Cardiac fibroblast (primary cell): Measurements from ENCODE around the gene TBX6.
"Not testable (repeated sequence)": the region's sequence is repeated elsewhere in the genome, so short reads cannot be mapped to it uniquely, and the experiment has no call there.

Source experiments
- DNase-seq, 2 donors: peaks; one replicate each; pipeline versions ENCODE4 v3.0.0 to v3.0.0-alpha.2; 2010; ENCODE audit warnings: low read depth in 2 of 2
- H3K4me3 ChIP-seq, 2 donors: replicated peaks in 1 of 2; 1 replicate in 1 of 2; 2 replicates in 1 of 2; pipeline ENCODE4 v1.5.1; 2011; ENCODE audit warnings: low read depth in 2 of 2, low read length in 2 of 2, mild to moderate bottlenecking in 2 of 2, moderate library complexity in 1 of 2
- TF ChIP-seq, protein P1 (sequence below): IDR thresholded peaks from one replicate; pipeline ENCODE4 v1.5.1; 2011; ENCODE audit warnings: low read depth, mild to moderate bottlenecking, low read length, inconsistent platforms

The TBX6 gene

DNA sequence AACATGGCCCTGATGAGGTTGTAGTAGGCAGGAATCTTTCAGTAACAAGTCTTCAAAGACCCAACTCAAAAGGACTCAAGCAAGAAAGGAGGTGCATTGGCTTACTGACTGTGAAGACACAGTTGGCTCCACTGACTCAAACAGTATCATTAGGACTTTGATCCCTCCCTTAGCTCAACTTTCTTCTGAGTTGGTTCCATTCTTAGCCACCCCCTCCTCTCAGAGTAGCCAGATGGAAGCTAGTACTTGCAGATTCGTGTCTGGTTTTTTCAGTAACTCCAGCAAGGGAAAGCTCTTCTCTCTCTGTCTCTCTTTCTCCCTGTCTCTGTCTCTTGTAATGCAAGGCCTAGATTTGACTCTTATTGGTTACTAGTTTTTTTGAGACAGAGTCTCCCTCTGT, 36.3 kb upstream of the TBX6 start:
- TF ChIP-seq, protein P1, sequence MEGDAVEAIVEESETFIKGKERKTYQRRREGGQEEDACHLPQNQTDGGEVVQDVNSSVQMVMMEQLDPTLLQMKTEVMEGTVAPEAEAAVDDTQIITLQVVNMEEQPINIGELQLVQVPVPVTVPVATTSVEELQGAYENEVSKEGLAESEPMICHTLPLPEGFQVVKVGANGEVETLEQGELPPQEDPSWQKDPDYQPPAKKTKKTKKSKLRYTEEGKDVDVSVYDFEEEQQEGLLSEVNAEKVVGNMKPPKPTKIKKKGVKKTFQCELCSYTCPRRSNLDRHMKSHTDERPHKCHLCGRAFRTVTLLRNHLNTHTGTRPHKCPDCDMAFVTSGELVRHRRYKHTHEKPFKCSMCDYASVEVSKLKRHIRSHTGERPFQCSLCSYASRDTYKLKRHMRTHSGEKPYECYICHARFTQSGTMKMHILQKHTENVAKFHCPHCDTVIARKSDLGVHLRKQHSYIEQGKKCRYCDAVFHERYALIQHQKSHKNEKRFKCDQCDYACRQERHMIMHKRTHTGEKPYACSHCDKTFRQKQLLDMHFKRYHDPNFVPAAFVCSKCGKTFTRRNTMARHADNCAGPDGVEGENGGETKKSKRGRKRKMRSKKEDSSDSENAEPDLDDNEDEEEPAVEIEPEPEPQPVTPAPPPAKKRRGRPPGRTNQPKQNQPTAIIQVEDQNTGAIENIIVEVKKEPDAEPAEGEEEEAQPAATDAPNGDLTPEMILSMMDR: no peak
- H3K4me3 ChIP-seq: no peak overlapping the region
- no peak for DNase-seq

DNA sequence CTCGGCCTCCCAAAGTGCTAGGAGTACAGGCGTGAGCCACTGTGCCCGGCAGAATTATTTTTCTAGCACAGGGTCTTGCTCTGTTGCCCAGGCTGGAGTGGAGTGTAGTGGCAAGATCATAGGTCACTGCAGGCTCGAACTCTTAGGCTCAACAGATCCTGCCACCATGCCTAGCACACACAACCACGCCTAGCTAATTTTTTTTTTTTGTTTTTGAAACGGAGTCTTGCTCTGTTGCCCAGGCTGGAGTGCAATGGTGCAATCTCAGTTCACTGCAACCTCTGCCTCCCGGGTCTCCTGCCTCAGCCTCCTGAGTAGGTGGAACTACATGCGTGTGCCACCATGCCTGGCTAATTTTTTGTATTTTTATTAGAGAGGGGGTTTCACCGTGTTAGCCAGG, 34.0 kb upstream of the TBX6 start:
- not testable (repeated sequence) for H3K4me3 ChIP-seq, DNase-seq

DNA sequence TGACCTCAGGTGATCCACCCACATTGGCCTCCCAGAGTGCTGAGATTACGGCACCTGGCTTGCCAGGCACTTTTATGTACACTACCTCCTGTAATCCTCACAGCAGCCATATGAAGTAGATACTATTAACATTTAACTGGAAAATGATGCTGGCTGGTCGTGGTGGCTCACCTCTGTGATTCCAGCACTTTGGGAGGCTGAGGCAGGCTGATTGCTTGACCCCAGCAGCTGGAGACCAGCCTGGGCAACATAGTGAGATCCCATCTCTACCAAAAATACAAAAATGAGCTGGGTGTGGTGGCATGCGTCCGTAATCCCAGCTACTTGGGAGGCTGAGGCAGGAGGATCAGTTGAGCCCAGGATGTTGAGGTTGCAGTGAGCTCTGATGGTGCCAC, 33.3 kb upstream of the TBX6 start:
- TF ChIP-seq, protein P1: no peak
- no peak for DNase-seq
- H3K4me3 ChIP-seq: no peak overlapping the region

DNA sequence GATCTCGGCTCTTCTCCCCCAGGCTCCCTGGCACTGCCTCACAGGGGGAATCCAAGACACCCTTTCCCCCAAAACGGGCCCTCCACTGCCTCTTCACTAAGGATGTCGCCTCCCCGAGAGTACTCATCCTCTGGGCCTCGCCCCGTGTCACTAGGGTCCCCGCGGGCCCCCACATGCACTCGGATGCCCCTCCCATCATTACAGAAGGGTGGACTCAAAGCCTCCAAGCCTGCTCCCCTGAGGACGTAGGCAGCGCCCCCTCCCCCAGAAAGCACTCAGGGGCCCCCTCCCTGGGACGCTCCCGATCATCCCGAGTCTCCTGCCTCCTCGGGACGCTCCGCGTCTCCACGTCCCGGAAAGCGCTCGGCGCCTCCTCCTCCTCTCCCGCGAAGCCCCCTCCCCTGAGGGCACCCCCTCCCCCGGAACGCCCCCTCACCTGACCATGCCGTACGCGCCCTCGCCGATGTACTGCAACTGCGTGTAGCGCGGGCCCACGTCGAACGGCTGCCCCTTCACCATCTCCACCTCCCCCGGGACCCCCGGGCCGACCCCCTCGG, 31.0 kb upstream of the TBX6 start:
- TF ChIP-seq, protein P1: no peak
- peak overlapping the region; percentile 87 to 90 for H3K4me3 ChIP-seq
- peak in 1 of 2 donors; percentile 36 for DNase-seq

DNA sequence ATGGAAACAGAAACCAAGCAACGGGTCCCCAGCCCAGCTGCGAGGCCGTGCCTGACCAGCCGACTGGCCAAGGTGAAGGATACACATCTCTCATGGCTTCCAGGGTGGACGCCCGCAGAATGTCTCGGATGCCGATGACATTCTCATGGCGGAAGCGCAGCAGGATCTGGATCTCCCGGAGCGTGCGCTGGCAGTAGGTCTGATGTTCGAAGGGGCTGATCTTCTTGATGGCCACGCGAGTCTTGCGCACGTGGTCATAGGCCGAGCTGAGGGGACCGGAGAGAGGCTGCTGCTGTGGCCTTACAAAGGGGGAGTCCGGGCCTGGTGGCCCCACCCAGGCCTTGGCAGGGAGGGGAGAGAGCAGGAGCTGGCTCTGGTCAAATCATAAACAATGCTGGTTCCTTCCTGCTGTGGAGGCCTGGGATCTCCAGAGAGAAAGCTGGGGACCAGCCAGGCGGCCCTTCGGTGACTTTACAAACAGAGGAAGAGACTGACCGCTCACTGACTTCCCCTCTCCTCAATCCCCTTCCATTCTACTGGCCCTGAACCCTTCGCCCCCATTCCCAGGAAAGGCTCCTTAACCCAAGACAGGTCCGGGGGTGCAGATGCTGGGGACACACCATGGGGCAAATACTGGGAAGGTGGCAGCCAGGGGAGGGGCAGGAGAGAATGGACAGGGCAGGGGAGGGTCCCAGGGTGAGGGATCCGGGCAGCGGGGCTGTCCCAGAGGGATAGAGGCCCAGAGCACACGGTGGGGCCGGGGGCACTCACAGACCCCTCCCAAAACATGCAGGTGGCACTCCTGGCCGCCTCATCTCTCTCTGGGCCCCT, 30.2 kb upstream of the TBX6 start:
- H3K4me3 ChIP-seq: peak overlapping the region; percentile 87 to 90
- DNase-seq: peak; percentile 49 to 66

DNA sequence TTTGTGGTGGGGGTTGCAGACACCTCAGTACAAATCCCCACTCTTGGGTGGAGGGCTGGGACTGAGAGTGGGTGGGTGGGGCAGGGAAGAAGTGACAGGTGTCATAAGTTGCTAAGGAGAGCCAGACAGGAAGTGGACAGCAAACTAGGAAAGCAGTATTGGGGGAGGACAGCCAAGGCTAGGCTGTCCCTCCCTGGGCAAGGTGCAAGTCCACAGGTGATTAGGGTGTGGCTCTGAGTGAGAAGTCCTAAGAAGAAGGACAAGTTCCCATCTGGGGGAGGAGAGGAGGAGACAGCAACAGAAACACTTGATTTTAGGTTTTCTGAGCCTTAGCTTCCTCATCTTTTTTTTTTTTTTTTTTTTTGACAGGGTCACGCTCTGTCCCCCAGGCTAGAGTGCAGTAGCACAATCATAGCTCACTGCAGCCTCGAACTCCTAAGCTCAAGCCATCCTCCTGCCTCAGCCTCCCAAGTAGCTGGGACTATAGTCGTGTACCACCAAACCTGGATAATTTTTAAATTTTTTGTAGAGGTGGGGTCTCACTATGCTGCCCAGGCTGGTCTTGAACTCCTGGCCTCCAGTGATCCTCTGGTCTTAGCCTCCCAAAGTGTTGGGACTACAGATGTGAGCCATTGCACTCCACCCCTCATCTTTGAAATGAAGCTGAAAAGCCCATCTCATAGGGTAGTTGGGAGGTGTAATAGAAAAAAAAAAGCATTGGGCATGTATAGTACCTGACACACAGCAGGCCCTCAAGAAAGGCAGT, 28.8 kb upstream of the TBX6 start:
- TF ChIP-seq, protein P1: no peak
- H3K4me3 ChIP-seq: no peak overlapping the region
- no peak for DNase-seq

More for the DNA sequence above, 30.2 kb upstream of the TBX6 start:
- TF ChIP-seq, protein P1: no peak

DNA sequence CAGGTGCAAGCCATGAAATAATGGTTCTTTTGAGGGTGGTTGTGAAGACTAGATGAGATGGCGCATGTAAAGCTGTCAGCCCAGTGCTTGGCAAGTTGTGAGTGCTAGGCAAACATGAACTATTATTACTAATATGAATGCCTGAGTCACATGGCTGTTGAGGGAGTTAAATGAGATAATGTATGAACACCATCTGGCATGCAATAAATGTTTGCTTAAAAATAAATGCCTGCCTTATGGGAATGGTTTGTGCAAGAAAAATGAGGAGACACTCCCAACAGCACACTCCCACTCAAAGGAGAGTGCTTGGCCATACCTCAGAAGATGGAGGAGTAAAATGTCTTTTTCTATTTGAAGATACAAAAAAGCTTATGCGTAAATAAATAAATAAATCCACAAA, 27.7 kb upstream of the TBX6 start:
- TF ChIP-seq, protein P1: no peak
- DNase-seq: peak; percentile 29 to 43
- no peak overlapping the region for H3K4me3 ChIP-seq
